CD14-positive monocyte (primary cell): ENCODE data around the gene RCAN2. TPM values are rescaled to one million over a fixed set of nuclear protein-coding genes. Genes with fewer than 3 reads are reported as not detected.

ENCODE experiments used
- DNase-seq, 3 donors: peaks; one replicate each; pipeline ENCODE4 v3.0.0-alpha.2; 2011 to 2022
- H2AFZ ChIP-seq: 2 replicates; pipeline ENCODE4 v1.6.0; 2012; ENCODE audit warnings: mild to moderate bottlenecking, low read depth, low read length, inconsistent platforms; ENCODE audit not compliant: insufficient read depth, poor library complexity, severe bottlenecking
- H3K27ac ChIP-seq, 2 donors: 1 replicate in 1 of 2; 2 replicates in 1 of 2; pipeline ENCODE4 v1.5.1; 2012 to 2013; ENCODE audit warnings: low read length in 2 of 2, control low read depth in 1 of 2, inconsistent platforms in 1 of 2, low read depth in 1 of 2, mild to moderate bottlenecking in 1 of 2
- H3K27me3 ChIP-seq, 2 donors: one replicate each; pipeline versions ENCODE4 v1.6.0 to v1.6.1; 2011 to 2013; ENCODE audit warnings: low read length in 2 of 2; ENCODE audit not compliant: control insufficient read depth in 2 of 2, insufficient read depth in 2 of 2
- H3K36me3 ChIP-seq, 2 donors: replicated peaks in 1 of 2; 1 replicate in 1 of 2; 2 replicates in 1 of 2; pipeline versions ENCODE4 v1.5.1 to v1.6.1; 2012 to 2013; ENCODE audit warnings: low read length in 2 of 2, control low read depth in 1 of 2, inconsistent platforms in 1 of 2, mild to moderate bottlenecking in 1 of 2; ENCODE audit not compliant: insufficient read depth in 2 of 2, control insufficient read depth in 1 of 2
- H3K4me1 ChIP-seq, 2 donors: 1 replicate in 1 of 2; 2 replicates in 1 of 2; pipeline versions ENCODE4 v1.5.1 to v1.6.1; 2012 to 2013; ENCODE audit warnings: low read length in 2 of 2, control low read depth in 1 of 2, inconsistent platforms in 1 of 2, mild to moderate bottlenecking in 1 of 2, moderate library complexity in 1 of 2; ENCODE audit not compliant: insufficient read depth in 2 of 2, control insufficient read depth in 1 of 2
- H3K4me2 ChIP-seq: replicated peaks from 2 replicates; pipeline ENCODE3; 2012; ENCODE audit warnings: low read length, moderate library complexity, mild to moderate bottlenecking; ENCODE audit not compliant: poor library complexity, severe bottlenecking; ENCODE audit errors: extremely low read depth
- H3K4me3 ChIP-seq, 3 experiments: fragments of 200-600 bp in 1 of 3; sonication (generic) in 1 of 3; replicated peaks in 1 of 3; 1 replicate in 2 of 3; 2 replicates in 1 of 3; pipeline ENCODE4 v1.5.1; 2011 to 2013; ENCODE audit warnings: low read length in 3 of 3, mild to moderate bottlenecking in 3 of 3, control low read depth in 2 of 3, low read depth in 2 of 3, inconsistent platforms in 1 of 3, moderate library complexity in 1 of 3
- H3K79me2 ChIP-seq: 2 replicates; pipeline ENCODE4 v1.6.0; 2012; ENCODE audit warnings: mild to moderate bottlenecking, control low read depth, inconsistent platforms, low read length, moderate library complexity; ENCODE audit not compliant: insufficient read depth
- H3K9ac ChIP-seq: 2 replicates; pipeline ENCODE4 v1.6.0; 2017; ENCODE audit warnings: low read length, mild to moderate bottlenecking; ENCODE audit not compliant: insufficient read depth, poor library complexity, severe bottlenecking
- H3K9me3 ChIP-seq, 2 donors: replicated peaks in 1 of 2; 1 replicate in 1 of 2; 2 replicates in 1 of 2; pipeline versions ENCODE4 v1.5.1 to v1.6.1; 2012 to 2013; ENCODE audit warnings: low read length in 2 of 2, control low read depth in 1 of 2; ENCODE audit not compliant: control insufficient read depth in 1 of 2, insufficient read depth in 1 of 2
- H4K20me1 ChIP-seq: 2 replicates; pipeline ENCODE4 v1.6.0; 2012; ENCODE audit warnings: mild to moderate bottlenecking, low read length, control low read depth, moderate library complexity; ENCODE audit not compliant: insufficient read depth
- H3K27ac Mint-ChIP-seq, 7 donors: one replicate each; pipeline ENCODE4 v1.8.0; 2020; ENCODE audit warnings: mild to moderate bottlenecking in 7 of 7, mixed read lengths in 7 of 7, moderate library complexity in 6 of 7, inconsistent platforms in 2 of 7
- H3K27me3 Mint-ChIP-seq, 3 donors: one replicate each; pipeline ENCODE4 v1.8.0; 2021 to 2022; ENCODE audit warnings: low read depth in 3 of 3, mild to moderate bottlenecking in 3 of 3, mixed read lengths in 3 of 3, moderate library complexity in 3 of 3, inconsistent platforms in 1 of 3
- H3K36me3 Mint-ChIP-seq, 2 donors: one replicate each; pipeline ENCODE4 v1.8.0; 2020; ENCODE audit warnings: mixed read lengths in 2 of 2, inconsistent platforms in 1 of 2, mild to moderate bottlenecking in 1 of 2
- H3K4me1 Mint-ChIP-seq: one replicate; pipeline ENCODE4 v1.8.0; 2020; ENCODE audit warnings: mild to moderate bottlenecking, mixed read lengths
- H3K4me3 Mint-ChIP-seq, 2 donors: one replicate each; pipeline ENCODE4 v1.8.0; 2020; ENCODE audit warnings: mild to moderate bottlenecking in 2 of 2, mixed read lengths in 2 of 2, moderate library complexity in 1 of 2
- H3K9me3 Mint-ChIP-seq, 7 donors: one replicate each; pipeline ENCODE4 v1.8.0; 2020 to 2022; ENCODE audit warnings: mixed read lengths in 7 of 7, mild to moderate bottlenecking in 6 of 7, moderate library complexity in 6 of 7, inconsistent platforms in 2 of 7
- CTCF ChIP-seq: fragments of 200-600 bp; IDR thresholded peaks from one replicate; pipeline ENCODE4 v1.8.0; 2022; ENCODE audit warnings: antibody characterized with exemption, mild to moderate bottlenecking
- WGBS: methylation state at CpG from one replicate; pipeline ENCODE4 v1.1.5; 2013; ENCODE audit warnings: missing lambda C conversion rate; ENCODE audit not compliant: insufficient coverage; 5-methylcytosine and 5-hydroxymethylcytosine counted together
- intact Hi-C, 2 donors: fragments of 100-400 bp; cut with micrococcal nuclease; formaldehyde crosslinking; loops; one replicate each; pipeline versions ENCODE4 v1.15.0 to v1.15.1; 2023
- polyA plus RNA-seq, 3 donors: library from polyadenylated mRNA; depleted of rRNA in 1 of 3; unstranded in 2 of 3; stranded (reverse) in 1 of 3; fragments of 300-500 nt in 2 of 3; fragments of >200 nt in 1 of 3; fragmentation: Illumina TruSeq in 2 of 3; gene quantifications; 1 replicate in 2 of 3; 2 replicates in 1 of 3; pipeline ENCODE4 v1.2.3, GENCODE V29; 2012 to 2021

Gene RCAN2
- polyA plus RNA-seq, 3 donors: not detected

DNA sequence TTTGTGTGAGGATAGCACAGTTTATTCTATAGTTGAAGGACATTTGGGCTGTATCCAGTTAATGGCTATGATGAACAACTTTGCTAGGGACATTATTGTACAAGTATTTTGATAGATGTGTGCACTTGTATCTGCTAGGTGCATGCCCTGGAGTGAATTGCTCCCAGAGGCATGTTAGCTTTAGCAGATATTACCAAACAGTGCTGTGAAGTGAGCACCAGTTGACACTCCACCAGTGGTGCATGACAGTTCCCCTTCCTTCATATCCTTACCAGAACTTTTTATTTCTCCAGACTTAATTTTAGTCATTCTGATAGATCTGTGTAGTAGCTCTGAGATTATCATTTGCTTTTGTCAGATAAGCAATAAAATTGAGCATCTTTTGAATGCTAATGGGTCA is 271.6 kb downstream of the RCAN2 start:
- Histone ChIP-seq H2AFZ (no peak overlapping the region), H3K27me3 (no peaks in the 10 kb centered on the region), H4K20me1 (no peaks in the 10 kb centered on the region), H3K27ac (no peak overlapping the region), H3K4me3 (no peak overlapping the region), H3K36me3 (no peaks in the 10 kb centered on the region), H3K4me1 (peaks cover 3 to 8% of the 10 kb centered on the region in 2 donors), H3K79me2 (no peaks in the 10 kb centered on the region), H3K4me2 (no peak overlapping the region), H3K9me3 (no peaks in the 10 kb centered on the region), H3K9ac (no peak overlapping the region)
- Mint-ChIP-seq H3K9me3 (no peaks in the 10 kb centered on the region), H3K4me1 (peaks cover 23% of the 10 kb centered on the region), H3K36me3 (no peaks in the 10 kb centered on the region), H3K27me3 (peaks cover 0 to 2% (median 0%) of the 10 kb centered on the region in 3 donors), H3K27ac (no peak overlapping the region), H3K4me3 (no peak overlapping the region)
- TF ChIP-seq CTCF: no peak
- no peak for DNase-seq
- intact Hi-C loops: no loop called here

- Mint-ChIP-seq H3K27me3 (peaks cover 0 to 3% (median 0%) of the 10 kb centered on the region in 3 donors), H3K27ac (no peak overlapping the region), H3K36me3 (no peaks in the 10 kb centered on the region), H3K9me3 (no peaks in the 10 kb centered on the region), H3K4me1 (peaks cover 23% of the 10 kb centered on the region), H3K4me3 (no peak overlapping the region)
- no peaks in the 10 kb centered on the region for H3K9me3 ChIP-seq
- peaks cover 3 to 8% of the 10 kb centered on the region in 2 donors for H3K4me1 ChIP-seq
- H3K27ac ChIP-seq: no peak overlapping the region
- no peak overlapping the region for H3K4me2 ChIP-seq
- intact Hi-C loops: no loop called here
- no peak for TF ChIP-seq CTCF
- H3K27me3 ChIP-seq: no peaks in the 10 kb centered on the region
- no peak overlapping the region for H3K9ac ChIP-seq
- WGBS: no CpG with 5 or more reads among the region's 2 CpGs
- no peaks in the 10 kb centered on the region for H4K20me1 ChIP-seq
- H3K79me2 ChIP-seq: no peaks in the 10 kb centered on the region
- H3K36me3 ChIP-seq: no peaks in the 10 kb centered on the region
- H3K4me3 ChIP-seq: no peak overlapping the region
- DNase-seq: no peak
- H2AFZ ChIP-seq: no peak overlapping the region
These were observed 272.8 kb downstream of the RCAN2 start for GRCh38 chr6:46218457-46218856.
